Activated CD4-positive, alpha-beta T cell treated with anti-CD3 and anti-CD28 coated beads, Interleukin-2, amount 10 ng/mL, durations not matched to agents 24 days and 14 days (primary cell): ENCODE results near the gene TRIO. TPM values are rescaled to one million over a fixed set of nuclear protein-coding genes. Genes with fewer than 3 reads are reported as not detected.

Experiments used
- DNase-seq: peaks from one replicate; pipeline ENCODE4 v3.0.0; 2022
- H3K27ac Mint-ChIP-seq: one replicate; pipeline ENCODE4 v1.8.0; 2022; ENCODE audit warnings: mild to moderate bottlenecking, mixed read lengths
- H3K27me3 Mint-ChIP-seq: one replicate; pipeline ENCODE4 v1.8.0; 2022; ENCODE audit warnings: mixed read lengths
- H3K36me3 Mint-ChIP-seq: one replicate; pipeline ENCODE4 v1.8.0; 2022; ENCODE audit warnings: low read depth, mild to moderate bottlenecking, mixed read lengths
- H3K4me1 Mint-ChIP-seq: one replicate; pipeline ENCODE4 v1.8.0; 2021; ENCODE audit warnings: mixed read lengths
- H3K4me3 Mint-ChIP-seq: one replicate; pipeline ENCODE4 v1.8.0; 2022; ENCODE audit warnings: mild to moderate bottlenecking, moderate library complexity, mixed read lengths
- H3K9me3 Mint-ChIP-seq: one replicate; pipeline ENCODE4 v1.8.0; 2021; ENCODE audit warnings: mixed read lengths
- intact Hi-C: fragments of 100-400 bp; cut with micrococcal nuclease; formaldehyde crosslinking; loops from one replicate; pipeline ENCODE4 v1.15.1; 2023
- total RNA-seq: library from RNA; stranded (reverse); gene quantifications from 2 replicates; pipeline ENCODE4 v1.2.3, GENCODE V29; 2022

The TRIO gene
- total RNA-seq, 1 donor from 2014 or later: 14.0 TPM

DNA sequence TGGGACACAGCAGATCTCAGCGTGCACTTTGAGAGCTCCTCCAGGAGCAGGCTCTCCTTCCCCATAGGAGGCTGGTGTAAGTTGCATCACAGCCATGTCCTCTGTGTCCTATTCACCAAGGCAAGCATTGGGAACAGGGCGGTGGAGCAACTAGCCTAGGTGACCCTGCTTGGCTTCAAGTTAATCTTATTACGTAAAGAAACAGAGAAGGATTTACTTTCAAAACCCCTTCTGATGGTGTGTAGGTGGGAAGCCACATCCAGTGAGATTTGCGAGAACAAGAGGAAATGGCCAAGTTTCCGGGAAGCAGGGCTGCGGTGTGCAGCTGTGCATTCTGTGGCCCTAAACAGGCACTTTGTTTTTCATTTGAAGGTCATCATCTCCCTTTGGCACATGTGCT lies 80.2 kb downstream of the TRIO start:
- no peaks in the 10 kb centered on the region for H3K36me3 Mint-ChIP-seq
- peaks cover 13% of the 10 kb centered on the region for H3K27me3 Mint-ChIP-seq
- H3K4me1 Mint-ChIP-seq: peaks cover 11% of the 10 kb centered on the region
- no peaks in the 10 kb centered on the region for H3K9me3 Mint-ChIP-seq
- peak; percentile 61 for DNase-seq
- no peak overlapping the region for H3K4me3 Mint-ChIP-seq
- H3K27ac Mint-ChIP-seq: no peak overlapping the region
- intact Hi-C loops: no loop called here

DNA sequence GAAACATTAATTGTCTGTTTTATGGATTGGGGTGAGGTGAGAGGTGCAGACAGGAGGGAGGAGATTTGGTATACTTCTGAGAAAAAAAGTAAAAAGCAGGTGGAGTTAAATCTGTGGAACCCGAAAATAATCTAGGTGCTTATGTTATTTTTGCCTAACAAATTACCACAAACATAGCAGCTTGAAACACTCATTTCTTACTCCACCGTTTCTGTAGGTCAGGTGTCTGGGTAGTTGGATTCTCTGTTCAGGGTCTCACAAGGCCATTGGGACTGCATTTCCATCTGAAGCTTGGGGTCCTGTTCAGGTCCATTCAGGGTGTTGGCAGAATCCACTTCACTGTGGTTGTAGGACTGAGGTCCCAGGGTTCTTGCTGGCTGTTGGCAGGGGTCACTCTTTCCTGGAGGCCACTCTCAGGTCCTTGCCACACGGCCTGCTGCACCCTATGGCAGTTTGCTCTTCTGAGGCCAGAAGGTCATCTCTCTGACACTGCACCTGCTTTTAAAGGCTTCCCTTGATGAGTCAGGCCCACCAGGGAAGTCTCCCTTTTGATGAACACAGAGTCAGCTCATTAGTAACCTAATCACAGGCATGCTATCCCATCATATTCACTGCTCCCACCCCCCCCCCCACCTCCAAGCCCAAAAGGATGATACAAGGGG lies 82.2 kb downstream of the TRIO start:
- Mint-ChIP-seq H3K9me3 (no peaks in the 10 kb centered on the region), H3K27me3 (peaks cover 11% of the 10 kb centered on the region), H3K4me3 (no peak overlapping the region), H3K36me3 (no peaks in the 10 kb centered on the region), H3K4me1 (peaks cover 11% of the 10 kb centered on the region), H3K27ac (no peak overlapping the region)
- intact Hi-C loops: no loop called here
- DNase-seq: no peak

DNA sequence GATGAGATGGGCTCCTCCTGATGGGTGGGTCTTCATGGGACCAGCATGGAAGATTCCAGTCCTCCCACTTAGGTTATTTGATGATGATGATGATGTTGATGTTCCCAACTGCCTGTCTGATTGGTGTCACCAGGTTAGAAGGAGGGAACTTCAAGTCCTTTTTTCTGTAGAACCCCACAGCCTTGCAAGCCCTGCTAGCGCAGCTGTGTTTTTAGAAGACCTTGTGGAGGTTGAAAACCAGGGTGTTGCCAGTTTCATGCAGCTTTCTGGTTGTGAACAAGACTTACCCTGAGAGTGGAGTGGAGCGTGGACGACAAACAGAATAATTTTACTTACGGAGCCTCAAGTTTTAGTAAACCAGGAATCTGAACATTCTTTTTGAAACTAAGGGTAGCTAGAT lies 83.0 kb downstream of the TRIO start:
- no peak for DNase-seq
- no peak overlapping the region for H3K27ac Mint-ChIP-seq
- H3K4me1 Mint-ChIP-seq: peaks cover 11% of the 10 kb centered on the region
- H3K36me3 Mint-ChIP-seq: no peaks in the 10 kb centered on the region
- intact Hi-C loops: no loop called here
- H3K9me3 Mint-ChIP-seq: no peaks in the 10 kb centered on the region
- peaks cover 11% of the 10 kb centered on the region for H3K27me3 Mint-ChIP-seq
- no peak overlapping the region for H3K4me3 Mint-ChIP-seq

DNA sequence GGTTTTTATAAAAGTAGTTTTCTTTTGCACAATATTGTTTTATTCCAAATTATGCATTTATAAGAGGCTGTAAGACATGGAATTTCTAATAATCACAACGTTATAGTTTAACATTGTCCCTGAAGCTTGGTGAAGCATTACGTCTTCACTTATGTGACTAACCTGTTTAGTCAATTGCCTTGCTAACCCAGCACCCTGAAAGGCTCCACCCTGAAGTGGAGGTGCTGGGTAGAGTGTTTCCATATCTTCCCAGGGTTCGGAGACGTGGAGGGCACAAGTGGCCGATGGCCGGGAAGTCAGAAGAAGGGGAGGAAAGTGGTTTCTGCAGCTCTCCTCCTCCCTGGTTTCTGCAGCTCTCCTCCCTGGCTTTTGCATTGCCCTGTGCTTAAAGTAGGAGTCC lies 83.4 kb downstream of the TRIO start:
- no peaks in the 10 kb centered on the region for H3K36me3 Mint-ChIP-seq
- intact Hi-C loops: no loop called here
- no peak overlapping the region for H3K4me3 Mint-ChIP-seq
- H3K27ac Mint-ChIP-seq: no peak overlapping the region
- peaks cover 11% of the 10 kb centered on the region for H3K4me1 Mint-ChIP-seq
- H3K27me3 Mint-ChIP-seq: peaks cover 7% of the 10 kb centered on the region
- no peaks in the 10 kb centered on the region for H3K9me3 Mint-ChIP-seq
- DNase-seq: no peak

DNA sequence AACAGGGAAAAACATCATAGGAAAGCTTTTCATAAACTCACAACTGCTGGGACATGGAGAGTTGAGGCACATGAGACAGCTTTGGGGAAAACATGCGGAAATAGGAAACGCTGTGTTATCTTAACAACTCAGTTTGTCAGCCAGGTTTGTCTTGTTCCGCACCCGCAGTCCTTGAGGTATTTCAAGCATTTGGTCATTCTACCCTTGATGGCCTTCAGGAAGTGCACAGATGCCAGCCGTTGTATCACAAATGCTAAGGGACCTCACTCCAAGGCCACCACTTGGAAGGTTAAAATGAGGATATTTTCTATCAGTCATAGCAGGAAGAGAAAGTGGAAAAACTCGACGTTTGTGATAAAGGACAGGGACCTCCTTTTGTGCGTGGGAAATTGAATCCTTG lies 83.8 kb downstream of the TRIO start:
- Mint-ChIP-seq H3K27me3 (peaks cover 5% of the 10 kb centered on the region), H3K4me1 (peaks cover 7% of the 10 kb centered on the region), H3K36me3 (no peaks in the 10 kb centered on the region), H3K27ac (no peak overlapping the region), H3K9me3 (no peaks in the 10 kb centered on the region), H3K4me3 (no peak overlapping the region)
- intact Hi-C loops: no loop called here
- no peak for DNase-seq

DNA sequence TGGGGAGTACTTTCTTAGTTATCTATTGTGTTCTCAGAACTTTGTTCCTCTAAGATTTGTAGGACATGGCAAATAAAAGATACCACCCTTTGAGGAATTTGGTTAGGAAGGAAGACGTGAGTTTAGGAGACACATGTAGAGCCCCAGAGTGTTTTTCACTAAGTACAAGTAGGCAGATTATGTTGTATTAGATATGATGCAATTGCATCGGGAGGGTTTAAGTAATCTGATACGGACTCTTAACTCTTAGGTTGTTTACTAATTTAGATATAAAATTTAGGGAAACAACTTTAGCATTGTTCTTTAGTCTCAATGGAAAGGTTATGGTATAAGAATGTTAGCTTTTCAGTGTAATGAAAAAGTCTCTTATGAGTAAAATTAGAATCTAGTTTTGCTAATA lies 84.4 kb downstream of the TRIO start:
- Mint-ChIP-seq H3K27me3 (peaks cover 5% of the 10 kb centered on the region), H3K4me3 (no peak overlapping the region), H3K4me1 (peaks cover 7% of the 10 kb centered on the region), H3K9me3 (no peaks in the 10 kb centered on the region), H3K27ac (no peak overlapping the region), H3K36me3 (no peaks in the 10 kb centered on the region)
- no peak for DNase-seq
- intact Hi-C loops: no loop called here

DNA sequence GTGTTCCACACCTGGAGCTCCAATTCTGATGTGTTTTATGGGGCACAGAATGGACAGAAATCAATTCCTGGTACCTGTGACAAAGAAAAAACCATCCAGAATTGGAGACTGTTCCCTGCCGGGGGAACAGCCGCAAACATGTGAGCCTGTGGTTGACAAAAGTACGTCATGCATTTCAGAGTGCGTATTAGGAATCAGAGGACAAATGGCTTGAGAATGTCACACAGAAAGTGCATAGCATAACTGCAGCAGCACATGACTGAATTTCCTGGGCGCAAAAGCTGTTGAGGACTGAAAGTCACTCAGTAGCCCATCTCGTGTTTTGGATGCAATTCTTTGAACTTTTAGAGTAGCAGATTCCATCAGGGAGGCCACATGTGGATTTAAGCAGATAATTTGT lies 85.1 kb downstream of the TRIO start:
- intact Hi-C loops: no loop called here
- H3K27me3 Mint-ChIP-seq: peaks cover 5% of the 10 kb centered on the region
- H3K36me3 Mint-ChIP-seq: no peaks in the 10 kb centered on the region
- DNase-seq: no peak
- peaks cover 5% of the 10 kb centered on the region for H3K4me1 Mint-ChIP-seq
- H3K27ac Mint-ChIP-seq: no peak overlapping the region
- H3K4me3 Mint-ChIP-seq: no peak overlapping the region
- no peaks in the 10 kb centered on the region for H3K9me3 Mint-ChIP-seq

DNA sequence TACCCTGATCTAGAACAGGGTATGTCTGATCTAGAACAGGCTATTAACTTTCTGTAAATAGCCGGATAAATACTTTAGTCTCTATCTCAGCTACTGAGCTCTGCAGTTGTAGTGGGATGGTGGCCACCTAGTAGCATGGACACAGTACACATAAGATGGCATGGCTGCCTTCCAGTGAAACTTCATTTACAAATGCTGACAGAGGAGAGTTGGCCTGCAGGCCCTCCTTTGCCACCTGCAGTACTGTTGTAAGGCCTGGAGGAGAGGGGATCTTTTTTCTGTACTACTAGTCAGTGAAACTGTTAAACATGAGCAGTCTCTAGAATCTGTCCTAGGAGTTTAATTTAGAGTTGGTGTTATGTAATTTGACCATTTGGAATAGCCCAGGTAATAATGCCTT lies 86.0 kb downstream of the TRIO start:
- Mint-ChIP-seq H3K36me3 (no peaks in the 10 kb centered on the region), H3K27ac (no peak overlapping the region), H3K27me3 (peaks cover 4% of the 10 kb centered on the region), H3K9me3 (no peaks in the 10 kb centered on the region), H3K4me1 (no peaks in the 10 kb centered on the region), H3K4me3 (no peak overlapping the region)
- intact Hi-C loops: no loop called here
- DNase-seq: no peak

DNA sequence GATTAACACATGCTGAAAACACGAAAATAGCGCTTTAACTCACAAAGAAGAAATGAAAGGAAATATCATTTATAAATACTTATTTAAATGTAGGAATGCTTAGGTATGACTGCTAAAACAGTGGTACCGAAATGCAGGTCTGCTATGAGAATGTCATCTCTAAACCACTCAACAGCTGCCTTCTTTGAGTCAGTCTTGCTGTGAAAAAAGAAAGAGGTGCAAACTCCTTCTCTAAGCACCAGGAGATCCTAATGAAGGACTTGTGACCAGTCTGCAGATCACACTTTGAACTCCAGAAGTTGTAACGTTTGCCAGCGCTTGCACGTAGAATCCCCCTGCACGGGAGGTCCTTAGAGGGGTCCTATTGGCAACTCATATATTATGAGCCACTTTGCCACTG lies 86.6 kb downstream of the TRIO start:
- no peaks in the 10 kb centered on the region for H3K9me3 Mint-ChIP-seq
- H3K27me3 Mint-ChIP-seq: peaks cover 2% of the 10 kb centered on the region
- H3K4me3 Mint-ChIP-seq: no peak overlapping the region
- intact Hi-C loops: no loop called here
- no peak for DNase-seq
- no peaks in the 10 kb centered on the region for H3K4me1 Mint-ChIP-seq
- H3K27ac Mint-ChIP-seq: no peak overlapping the region
- H3K36me3 Mint-ChIP-seq: no peaks in the 10 kb centered on the region

DNA sequence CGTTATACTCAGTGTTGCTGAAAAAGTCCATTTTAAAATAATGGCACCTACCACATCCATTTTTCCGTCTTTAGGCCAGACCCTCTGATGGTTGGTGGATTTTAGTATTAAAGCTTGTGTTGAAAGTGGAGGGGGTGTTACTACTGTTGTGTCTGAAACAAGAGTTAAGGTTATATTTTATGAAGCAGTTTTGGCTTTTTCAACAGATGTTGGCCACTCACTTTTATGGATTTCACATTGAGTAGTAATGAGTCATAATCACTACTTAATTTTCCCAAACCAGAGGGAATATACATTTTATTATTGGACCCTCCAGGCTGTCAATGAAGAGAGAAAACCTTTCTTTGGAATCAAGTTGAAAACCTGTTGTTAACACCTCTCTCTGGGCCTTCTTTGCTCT lies 88.0 kb downstream of the TRIO start:
- Mint-ChIP-seq H3K4me3 (no peak overlapping the region), H3K27me3 (peaks cover 5% of the 10 kb centered on the region)

DNA sequence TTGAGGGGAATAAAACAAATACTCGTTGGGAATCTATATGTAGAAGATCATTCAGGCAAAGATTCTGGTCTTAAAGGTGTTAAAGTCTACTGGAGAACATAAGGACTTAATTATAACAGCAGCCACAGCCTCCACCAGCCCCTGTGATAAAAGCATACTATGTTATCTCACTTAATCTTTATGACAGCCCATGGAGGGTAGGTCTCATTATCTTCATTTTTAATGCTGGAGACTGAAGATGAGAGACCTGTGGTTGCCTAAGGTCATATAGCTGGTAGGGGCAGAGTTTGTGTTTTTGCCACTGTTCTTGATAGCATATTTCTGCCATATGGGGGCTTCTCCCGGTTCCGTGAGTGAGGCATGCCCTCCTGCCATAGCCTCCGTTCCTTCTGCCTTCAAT lies 88.7 kb downstream of the TRIO start:
- Mint-ChIP-seq H3K4me3 (no peak overlapping the region), H3K36me3 (no peaks in the 10 kb centered on the region), H3K27me3 (peaks cover 3% of the 10 kb centered on the region), H3K27ac (no peak overlapping the region), H3K4me1 (no peaks in the 10 kb centered on the region), H3K9me3 (no peaks in the 10 kb centered on the region)
- intact Hi-C loops: no loop called here
- DNase-seq: no peak

More for the DNA sequence above, 88.0 kb downstream of the TRIO start:
- no peak overlapping the region for H3K27ac Mint-ChIP-seq
- H3K9me3 Mint-ChIP-seq: no peaks in the 10 kb centered on the region
- intact Hi-C loops: no loop called here
- no peaks in the 10 kb centered on the region for H3K36me3 Mint-ChIP-seq
- DNase-seq: no peak
- no peaks in the 10 kb centered on the region for H3K4me1 Mint-ChIP-seq

DNA sequence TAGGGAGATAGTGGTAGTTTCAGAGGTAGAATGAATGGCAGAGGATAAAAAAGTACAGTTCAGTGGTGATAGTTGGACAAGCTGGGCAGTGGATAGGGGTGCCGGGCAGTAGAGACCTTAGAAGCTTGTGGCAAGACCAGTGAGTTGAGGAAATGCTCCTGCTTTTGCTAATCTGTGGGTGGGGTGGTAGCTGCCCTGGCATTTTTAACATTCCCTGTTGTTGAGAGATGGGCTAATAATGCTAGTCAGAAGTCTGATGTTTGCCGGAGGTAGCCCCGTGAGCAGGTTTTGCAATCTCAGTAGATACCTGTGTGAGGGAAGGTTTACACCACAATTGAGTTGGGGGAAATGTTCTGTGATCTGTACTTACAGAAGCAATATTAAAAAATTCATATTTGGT lies 91.1 kb downstream of the TRIO start:
- no peaks in the 10 kb centered on the region for H3K9me3 Mint-ChIP-seq
- peaks cover 7% of the 10 kb centered on the region for H3K27me3 Mint-ChIP-seq
- DNase-seq: no peak
- H3K4me1 Mint-ChIP-seq: no peaks in the 10 kb centered on the region
- H3K27ac Mint-ChIP-seq: no peak overlapping the region
- H3K4me3 Mint-ChIP-seq: no peak overlapping the region
- H3K36me3 Mint-ChIP-seq: no peaks in the 10 kb centered on the region
- intact Hi-C loops: no loop called here

DNA sequence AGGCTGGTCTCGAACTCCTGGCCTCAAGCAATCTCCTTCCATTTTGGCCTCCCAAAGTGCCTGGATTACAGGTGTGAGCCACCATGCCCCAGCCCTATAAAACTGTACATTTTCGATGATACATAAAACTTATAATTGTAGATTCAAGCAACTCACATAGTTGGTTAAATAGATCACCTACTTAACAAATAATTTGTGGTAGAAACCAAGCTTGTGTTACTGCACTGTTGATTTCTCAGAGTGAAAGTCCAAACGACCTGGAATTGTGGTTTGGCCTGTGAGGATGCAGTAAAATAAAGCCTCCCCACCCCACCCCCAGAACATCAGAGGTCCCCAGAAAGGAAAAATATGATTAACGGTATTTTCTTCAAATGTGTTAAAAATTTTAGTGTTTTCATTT lies 92.7 kb downstream of the TRIO start:
- Mint-ChIP-seq H3K4me1 (no peaks in the 10 kb centered on the region), H3K9me3 (no peaks in the 10 kb centered on the region), H3K27ac (no peak overlapping the region), H3K36me3 (no peaks in the 10 kb centered on the region), H3K27me3 (peaks cover 11% of the 10 kb centered on the region), H3K4me3 (no peak overlapping the region)
- intact Hi-C loops: no loop called here
- no peak for DNase-seq

DNA sequence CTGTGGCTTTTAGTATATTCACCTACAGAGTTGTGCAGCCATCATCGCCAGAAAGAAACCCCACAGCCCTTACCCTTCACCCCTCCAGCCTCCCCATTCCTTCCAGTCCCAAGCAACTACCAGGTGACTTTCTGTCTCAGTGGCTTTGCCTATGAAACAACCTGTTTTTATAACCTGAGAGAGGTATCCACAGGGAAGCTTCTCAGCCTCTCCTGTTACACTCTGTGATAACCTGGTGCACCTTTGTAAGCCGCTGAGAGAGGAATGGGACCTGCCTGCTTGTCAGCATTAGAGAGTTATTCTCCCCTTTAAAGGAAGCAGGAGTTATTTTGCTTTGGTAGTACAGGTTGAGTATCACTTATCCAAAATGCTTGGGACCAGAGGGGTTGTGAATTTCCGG lies 93.6 kb downstream of the TRIO start:
- Mint-ChIP-seq H3K9me3 (no peaks in the 10 kb centered on the region), H3K36me3 (no peaks in the 10 kb centered on the region), H3K4me1 (no peaks in the 10 kb centered on the region), H3K27ac (no peak overlapping the region), H3K4me3 (no peak overlapping the region), H3K27me3 (peaks cover 11% of the 10 kb centered on the region)
- DNase-seq: no peak
- intact Hi-C loops: no loop called here

DNA sequence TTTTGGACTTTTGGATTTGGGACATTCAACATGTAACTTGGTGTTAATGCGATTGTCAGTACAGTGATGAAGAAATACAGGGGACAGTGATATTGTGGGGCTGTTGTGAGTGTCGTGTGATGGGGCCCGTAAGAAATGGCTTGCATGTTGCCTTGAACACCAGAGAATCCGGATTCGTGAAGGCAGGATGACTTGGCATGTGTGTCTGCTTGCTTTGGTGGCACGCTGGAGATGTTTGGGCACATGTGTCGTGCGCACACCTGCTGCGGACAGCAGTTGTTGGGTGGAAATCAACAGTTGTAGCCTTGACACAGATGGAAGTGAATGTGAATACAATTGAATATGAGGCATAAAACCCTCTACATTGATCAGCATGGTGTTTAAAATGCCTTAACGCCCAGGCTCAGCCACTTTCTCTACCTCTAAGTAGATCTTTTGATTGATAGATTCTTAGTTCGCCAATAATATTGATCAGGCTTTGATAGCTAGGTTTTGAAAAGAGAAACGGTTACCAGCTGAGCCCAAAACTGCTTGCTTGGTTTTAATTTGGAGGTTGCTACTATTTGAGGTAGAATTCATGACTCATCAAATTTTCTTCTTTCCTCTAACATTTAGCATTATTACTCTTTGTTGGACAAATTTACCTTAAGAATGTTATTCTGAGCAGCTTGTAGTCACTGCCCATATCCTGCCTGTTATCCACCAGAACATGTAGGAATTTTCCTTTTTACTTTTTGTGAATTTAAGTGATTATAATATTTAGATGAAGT lies 94.4 kb downstream of the TRIO start:
- peaks cover 11% of the 10 kb centered on the region for H3K27me3 Mint-ChIP-seq
- no peaks in the 10 kb centered on the region for H3K9me3 Mint-ChIP-seq
- intact Hi-C loops: no loop called here
- H3K36me3 Mint-ChIP-seq: no peaks in the 10 kb centered on the region
- no peak for DNase-seq
- H3K4me3 Mint-ChIP-seq: no peak overlapping the region
- H3K4me1 Mint-ChIP-seq: no peaks in the 10 kb centered on the region
- no peak overlapping the region for H3K27ac Mint-ChIP-seq
